HG03175 (cell line): ENCODE results near the gene SLC38A8.

ENCODE experiments used
- ATAC-seq: cut with Tn5 transposase; IDR thresholded peaks from one replicate; pipeline ENCODE4 v1.9.1; 2021; ENCODE audit warnings: mild to moderate bottlenecking, moderate library complexity; ENCODE audit not compliant: unreplicated experiment

SLC38A8 gene

GRCh38 chr16:84049403-84050060, 6.9 kb upstream of the SLC38A8 start:
- ATAC-seq = no peak

GRCh38 chr16:84048871-84049270, 6.3 kb upstream of the SLC38A8 start:
- ATAC-seq = no peak

- no peak for ATAC-seq
Observed at GRCh38 chr16:84048270-84048669, 5.7 kb upstream of the SLC38A8 start.

GRCh38 chr16:84047626-84048025, 5.0 kb upstream of the SLC38A8 start:
- no peak for ATAC-seq

GRCh38 chr16:84047206-84047605, 4.6 kb upstream of the SLC38A8 start:
- ATAC-seq = no peak

GRCh38 chr16:84045818-84046470, 3.3 kb upstream of the SLC38A8 start:
- no peak for ATAC-seq

- ATAC-seq = no peak
Observed at GRCh38 chr16:84045001-84045817, 2.6 kb upstream of the SLC38A8 start.

- ATAC-seq = no peak
Observed at GRCh38 chr16:84044118-84044488, 1.5 kb upstream of the SLC38A8 start.

GRCh38 chr16:84043486-84044117, 1.0 kb upstream of the SLC38A8 start:
- ATAC-seq = no peak

GRCh38 chr16:84042879-84043485, 387 bp upstream of the SLC38A8 start:
- no peak for ATAC-seq

GRCh38 chr16:84041881-84042280, 714 bp downstream of the SLC38A8 start:
- ATAC-seq = no peak

- no peak for ATAC-seq
Observed at GRCh38 chr16:84040823-84041820, 1.5 kb downstream of the SLC38A8 start.

GRCh38 chr16:84040226-84040822, 2.3 kb downstream of the SLC38A8 start:
- no peak for ATAC-seq

- ATAC-seq = no peak
Observed at GRCh38 chr16:84039696-84040095, 2.9 kb downstream of the SLC38A8 start.

GRCh38 chr16:84038469-84038868, 4.1 kb downstream of the SLC38A8 start:
- no peak for ATAC-seq

GRCh38 chr16:84036982-84037425, 5.6 kb downstream of the SLC38A8 start:
- no peak for ATAC-seq

- no peak for ATAC-seq
Observed at GRCh38 chr16:84036131-84036530, 6.5 kb downstream of the SLC38A8 start.

GRCh38 chr16:84034516-84034915, 8.1 kb downstream of the SLC38A8 start:
- no peak for ATAC-seq
